ENCODE results near the gene IGIP.
"Not testable (repeated sequence)": the region's sequence is repeated elsewhere in the genome, so short reads cannot be mapped to it uniquely, and the experiment has no call there.

IGIP gene

GRCh38 chr5:140148508-140148907, 22.8 kb downstream of the IGIP start:
- no peak overlapping the region for H3K9ac ChIP-seq (ENCODE audit: insufficient read length, low read depth)
- peaks cover 8% of the 10 kb centered on the region for H3K4me1 ChIP-seq (ENCODE audit: insufficient read depth, insufficient read length)
- H3K36me3 ChIP-seq (ENCODE audit: insufficient read depth, insufficient read length, low read length): no peaks in the 10 kb centered on the region
- no peaks in the 10 kb centered on the region for H3K9me3 ChIP-seq (ENCODE audit: insufficient read depth, low read length)
- no peak overlapping the region for H3K4me3 ChIP-seq (ENCODE audit: insufficient read length, low read depth)
- DNase-seq (ENCODE audit: low read depth, low spot score): no peak
- TF ChIP-seq ZNF274 (IDR thresholded peaks at IDR 0.05; ENCODE audit: low read depth, low read length) (no peak), SUZ12 (IDR thresholded peaks at IDR 0.05; ENCODE audit: extremely low read depth, insufficient read depth, insufficient read length) (no peak), YY1 (IDR thresholded peaks at IDR 0.05; ENCODE audit: insufficient read depth, insufficient read length) (no peak)
- peaks cover 39% of the 10 kb centered on the region for H3K27me3 ChIP-seq (ENCODE audit: insufficient read depth, insufficient read length)

GRCh38 chr5:140150201-140150600, 24.5 kb downstream of the IGIP start:
- H3K9ac ChIP-seq (ENCODE audit: insufficient read length, low read depth): no peak overlapping the region
- H3K4me1 ChIP-seq (ENCODE audit: insufficient read depth, insufficient read length): peaks cover 8% of the 10 kb centered on the region
- peaks cover 34% of the 10 kb centered on the region for H3K27me3 ChIP-seq (ENCODE audit: insufficient read depth, insufficient read length)
- TF ChIP-seq ZNF274 (IDR thresholded peaks at IDR 0.05; ENCODE audit: low read depth, low read length) (no peak), YY1 (IDR thresholded peaks at IDR 0.05; ENCODE audit: insufficient read depth, insufficient read length) (no peak), SUZ12 (IDR thresholded peaks at IDR 0.05; ENCODE audit: extremely low read depth, insufficient read depth, insufficient read length) (no peak)
- no peaks in the 10 kb centered on the region for H3K36me3 ChIP-seq (ENCODE audit: insufficient read depth, insufficient read length, low read length)
- DNase-seq (ENCODE audit: low read depth, low spot score): no peak
- H3K4me3 ChIP-seq (ENCODE audit: insufficient read length, low read depth): no peak overlapping the region
- no peaks in the 10 kb centered on the region for H3K9me3 ChIP-seq (ENCODE audit: insufficient read depth, low read length)

GRCh38 chr5:140151144-140152021, 25.6 kb downstream of the IGIP start:
- no peak overlapping the region for H3K4me3 ChIP-seq (ENCODE audit: insufficient read length, low read depth)
- H3K27me3 ChIP-seq (ENCODE audit: insufficient read depth, insufficient read length): peaks cover 22% of the 10 kb centered on the region
- peaks cover 4% of the 10 kb centered on the region for H3K4me1 ChIP-seq (ENCODE audit: insufficient read depth, insufficient read length)
- no peaks in the 10 kb centered on the region for H3K36me3 ChIP-seq (ENCODE audit: insufficient read depth, insufficient read length, low read length)
- no peak for TF ChIP-seq SUZ12 (IDR thresholded peaks at IDR 0.05; ENCODE audit: extremely low read depth, insufficient read depth, insufficient read length)
- no peak for TF ChIP-seq ZNF274 (IDR thresholded peaks at IDR 0.05; ENCODE audit: low read depth, low read length)
- TF ChIP-seq YY1 (IDR thresholded peaks at IDR 0.05; ENCODE audit: insufficient read depth, insufficient read length): no peak
- no peaks in the 10 kb centered on the region for H3K9me3 ChIP-seq (ENCODE audit: insufficient read depth, low read length)
- no peak for DNase-seq (ENCODE audit: low read depth, low spot score)
- H3K9ac ChIP-seq (ENCODE audit: insufficient read length, low read depth): no peak overlapping the region

GRCh38 chr5:140152022-140152999, 26.6 kb downstream of the IGIP start:
- no peaks in the 10 kb centered on the region for H3K9me3 ChIP-seq (ENCODE audit: insufficient read depth, low read length)
- H3K27me3 ChIP-seq (ENCODE audit: insufficient read depth, insufficient read length): peaks cover 13% of the 10 kb centered on the region
- no peak overlapping the region for H3K4me3 ChIP-seq (ENCODE audit: insufficient read length, low read depth)
- H3K36me3 ChIP-seq (ENCODE audit: insufficient read depth, insufficient read length, low read length): no peaks in the 10 kb centered on the region
- TF ChIP-seq SUZ12 (IDR thresholded peaks at IDR 0.05; ENCODE audit: extremely low read depth, insufficient read depth, insufficient read length) (no peak), YY1 (IDR thresholded peaks at IDR 0.05; ENCODE audit: insufficient read depth, insufficient read length) (no peak), ZNF274 (IDR thresholded peaks at IDR 0.05; ENCODE audit: low read depth, low read length) (no peak)
- no peak overlapping the region for H3K9ac ChIP-seq (ENCODE audit: insufficient read length, low read depth)
- H3K4me1 ChIP-seq (ENCODE audit: insufficient read depth, insufficient read length): peaks cover 4% of the 10 kb centered on the region
- no peak for DNase-seq (ENCODE audit: low read depth, low spot score)

- DNase-seq (ENCODE audit: low read depth, low spot score): no peak
- Histone ChIP-seq H3K4me3 (ENCODE audit: insufficient read length, low read depth) (no peak overlapping the region), H3K27me3 (ENCODE audit: insufficient read depth, insufficient read length) (peaks cover 4% of the 10 kb centered on the region), H3K36me3 (ENCODE audit: insufficient read depth, insufficient read length, low read length) (no peaks in the 10 kb centered on the region), H3K9ac (ENCODE audit: insufficient read length, low read depth) (no peak overlapping the region), H3K4me1 (ENCODE audit: insufficient read depth, insufficient read length) (peaks cover 4% of the 10 kb centered on the region), H3K9me3 (ENCODE audit: insufficient read depth, low read length) (no peaks in the 10 kb centered on the region)
- TF ChIP-seq SUZ12 (IDR thresholded peaks at IDR 0.05; ENCODE audit: extremely low read depth, insufficient read depth, insufficient read length): no peak
- TF ChIP-seq ZNF274 (IDR thresholded peaks at IDR 0.05; ENCODE audit: low read depth, low read length): no peak
- no peak for TF ChIP-seq YY1 (IDR thresholded peaks at IDR 0.05; ENCODE audit: insufficient read depth, insufficient read length)
Observed at GRCh38 chr5:140153255-140153654, 27.5 kb downstream of the IGIP start.

- Histone ChIP-seq H3K36me3 (ENCODE audit: insufficient read depth, insufficient read length, low read length) (no peaks in the 10 kb centered on the region), H3K9ac (ENCODE audit: insufficient read length, low read depth) (no peak overlapping the region), H3K4me3 (ENCODE audit: insufficient read length, low read depth) (no peak overlapping the region), H3K9me3 (ENCODE audit: insufficient read depth, low read length) (no peaks in the 10 kb centered on the region), H3K27me3 (ENCODE audit: insufficient read depth, insufficient read length) (no peaks in the 10 kb centered on the region), H3K4me1 (ENCODE audit: insufficient read depth, insufficient read length) (peaks cover 4% of the 10 kb centered on the region)
- DNase-seq (ENCODE audit: low read depth, low spot score): no peak
- TF ChIP-seq ZNF274 (IDR thresholded peaks at IDR 0.05; ENCODE audit: low read depth, low read length): no peak
- no peak for TF ChIP-seq SUZ12 (IDR thresholded peaks at IDR 0.05; ENCODE audit: extremely low read depth, insufficient read depth, insufficient read length)
- TF ChIP-seq YY1 (IDR thresholded peaks at IDR 0.05; ENCODE audit: insufficient read depth, insufficient read length): no peak
Observed at GRCh38 chr5:140153905-140154304, 28.2 kb downstream of the IGIP start.

GRCh38 chr5:140154710-140155381, 29.1 kb downstream of the IGIP start:
- H3K4me1 ChIP-seq (ENCODE audit: insufficient read depth, insufficient read length); H3K9me3 ChIP-seq (ENCODE audit: insufficient read depth, low read length); DNase-seq (ENCODE audit: low read depth, low spot score); H3K9ac ChIP-seq (ENCODE audit: insufficient read length, low read depth); H3K4me3 ChIP-seq (ENCODE audit: insufficient read length, low read depth); H3K36me3 ChIP-seq (ENCODE audit: insufficient read depth, insufficient read length, low read length); H3K27me3 ChIP-seq (ENCODE audit: insufficient read depth, insufficient read length): not testable (repeated sequence)

Data from NT2/D1 (cell line).